Activated CD8-positive, alpha-beta memory T cell treated with anti-CD3 and anti-CD28 coated beads, Interleukin-2, amount 50 U/mL, for 24 hours (primary cell): ENCODE results near the gene AMIGO1.

ENCODE experiments used
- DNase-seq: peaks from one replicate; pipeline ENCODE4 v3.0.0-alpha.2; 2020; ENCODE audit errors: extremely low read depth

AMIGO1 gene

DNA sequence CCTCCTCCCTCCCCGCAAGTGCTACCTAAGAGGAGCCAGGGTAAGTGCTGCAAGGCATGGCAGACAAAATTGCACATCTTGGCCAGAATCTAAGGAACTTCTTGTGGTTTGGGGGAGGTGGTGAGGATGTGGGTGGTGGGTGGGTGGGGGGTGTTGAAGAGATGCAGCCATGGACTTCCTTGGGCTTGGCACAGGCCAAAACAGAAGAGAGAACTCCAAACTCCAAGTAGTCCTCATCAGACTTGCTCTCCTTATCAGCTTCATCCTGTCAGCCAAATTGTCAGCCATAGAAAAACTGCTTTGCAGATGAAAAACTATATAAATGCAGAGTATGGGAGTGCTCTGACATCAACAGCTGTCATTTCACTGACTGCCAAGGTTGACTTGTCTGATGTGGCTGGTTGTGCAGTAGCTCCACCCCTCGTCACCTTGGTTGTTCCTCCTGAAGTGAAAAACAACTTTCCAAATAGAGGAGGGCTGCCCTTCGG is 7.1 kb downstream of the AMIGO1 start:
- DNase-seq: no peak

- DNase-seq: no peak
These were observed 7.7 kb downstream of the AMIGO1 start for GRCh38 chr1:109501644-109502363.

- DNase-seq: no peak
These were observed 8.6 kb downstream of the AMIGO1 start for GRCh38 chr1:109500941-109501381.

DNA sequence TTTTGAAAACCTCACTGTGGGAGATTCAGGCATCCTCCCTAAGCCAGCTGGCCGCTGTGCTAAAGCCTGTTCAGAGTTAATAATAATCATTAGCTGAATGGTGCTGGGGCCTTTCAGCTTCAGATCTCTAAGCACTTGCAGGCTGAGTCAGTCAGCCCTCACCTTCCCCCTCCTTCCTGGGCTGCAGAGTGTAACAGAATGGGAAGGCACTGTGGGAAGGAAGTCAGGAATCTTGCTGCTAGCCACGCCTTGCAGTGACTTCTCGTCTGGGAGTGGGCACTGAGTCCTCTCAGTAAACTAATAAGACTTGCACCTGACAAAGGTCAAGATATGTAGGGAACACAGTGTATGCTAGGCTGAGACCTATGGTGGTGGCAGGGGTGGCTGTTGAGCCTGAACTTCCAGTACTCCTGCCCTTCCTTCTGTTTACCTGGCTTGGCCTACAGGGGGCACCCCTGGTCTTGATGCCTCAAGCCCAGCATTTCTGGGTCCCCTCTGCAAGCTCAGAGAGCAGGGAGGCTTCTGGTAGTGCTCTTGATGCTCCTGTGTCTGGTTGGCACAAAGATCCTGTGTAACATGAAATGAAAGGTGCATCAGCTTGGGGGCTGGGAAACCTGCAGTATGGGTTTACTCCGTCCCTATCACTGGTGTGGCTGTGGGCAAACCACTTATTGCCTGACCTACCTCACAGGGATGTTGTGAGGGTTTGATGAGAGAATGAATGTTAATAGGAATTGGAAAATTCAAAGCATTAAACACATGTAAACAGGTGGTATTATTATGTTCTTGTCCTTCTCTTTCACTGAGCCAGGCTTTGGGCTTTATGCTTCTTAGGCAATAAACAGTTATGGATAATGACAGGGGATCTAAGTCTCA is 9.6 kb downstream of the AMIGO1 start:
- DNase-seq: no peak

GRCh38 chr1:109499081-109499480 is 10.4 kb downstream of the AMIGO1 start:
- no peak for DNase-seq

- DNase-seq: no peak
These were observed 11.2 kb downstream of the AMIGO1 start for GRCh38 chr1:109498161-109498801.

DNA sequence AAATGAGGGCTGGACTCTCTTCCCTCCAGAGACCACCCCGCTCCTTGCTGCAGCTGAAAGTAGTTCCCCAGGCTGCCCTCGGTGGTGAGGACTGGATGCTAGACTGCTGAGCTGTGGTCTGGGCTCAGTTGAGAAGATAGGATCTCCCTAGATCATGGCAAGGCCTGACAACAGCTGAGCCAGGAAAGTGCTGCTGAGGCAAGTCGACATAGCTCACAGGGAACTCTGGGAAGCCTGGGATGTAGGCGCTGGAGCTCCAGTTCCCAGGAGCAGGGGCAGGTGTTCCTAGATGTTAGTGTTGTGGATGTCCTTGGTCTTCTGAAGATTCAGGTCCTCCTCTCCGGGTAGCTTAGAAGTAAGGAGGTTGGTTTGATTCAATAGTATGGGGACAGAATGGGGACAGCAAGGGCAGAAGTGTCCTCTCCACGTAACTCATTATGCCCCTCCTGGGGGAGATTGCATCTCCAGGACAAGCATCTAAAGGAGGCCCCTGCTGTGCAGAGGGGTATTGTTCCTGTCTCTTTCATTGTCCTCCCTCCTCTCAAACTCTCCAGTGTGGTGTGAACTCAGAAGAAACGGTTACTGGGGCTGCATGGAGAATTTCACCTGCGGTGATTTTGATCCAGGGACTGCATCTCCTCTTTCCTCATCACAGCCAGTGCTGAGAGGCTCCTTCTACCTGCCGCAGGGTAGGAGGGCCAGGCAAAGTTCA is 11.9 kb downstream of the AMIGO1 start:
- no peak for DNase-seq

- DNase-seq: no peak
These were observed 13.8 kb downstream of the AMIGO1 start for GRCh38 chr1:109495738-109496137.

GRCh38 chr1:109493805-109494539 is 15.6 kb downstream of the AMIGO1 start, which contains the start of gene CYB561D1:
Gene CYB561D1 (plus strand): TSS chr1:109494094. CDS start chr1:109494140, 46 bp downstream.
- DNase-seq: peak; percentile 71

DNA sequence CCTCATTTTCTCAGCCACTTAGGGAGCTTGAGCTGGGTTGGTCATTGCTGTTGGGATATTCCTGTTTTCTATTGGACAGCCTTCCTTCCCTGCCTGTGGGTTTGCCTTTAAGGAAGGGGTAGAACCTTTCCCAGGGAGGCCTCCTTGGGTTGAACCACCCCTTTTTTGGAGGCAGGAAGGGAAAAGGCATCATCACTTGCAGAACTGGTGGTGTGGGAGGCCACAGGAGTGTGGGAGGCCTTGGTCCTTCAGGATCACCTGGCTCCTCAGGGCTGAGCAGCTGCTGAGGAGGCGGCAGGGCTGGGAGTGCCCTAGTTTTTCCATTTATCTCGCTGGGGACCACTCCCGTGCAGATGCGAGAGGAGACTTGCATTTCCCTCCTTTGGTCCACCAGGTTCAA is 16.3 kb downstream of the AMIGO1 start:
- no peak for DNase-seq

GRCh38 chr1:109492779-109493178 is 16.7 kb downstream of the AMIGO1 start:
- DNase-seq: no peak

GRCh38 chr1:109491372-109491771 is 18.2 kb downstream of the AMIGO1 start:
- no peak for DNase-seq

DNA sequence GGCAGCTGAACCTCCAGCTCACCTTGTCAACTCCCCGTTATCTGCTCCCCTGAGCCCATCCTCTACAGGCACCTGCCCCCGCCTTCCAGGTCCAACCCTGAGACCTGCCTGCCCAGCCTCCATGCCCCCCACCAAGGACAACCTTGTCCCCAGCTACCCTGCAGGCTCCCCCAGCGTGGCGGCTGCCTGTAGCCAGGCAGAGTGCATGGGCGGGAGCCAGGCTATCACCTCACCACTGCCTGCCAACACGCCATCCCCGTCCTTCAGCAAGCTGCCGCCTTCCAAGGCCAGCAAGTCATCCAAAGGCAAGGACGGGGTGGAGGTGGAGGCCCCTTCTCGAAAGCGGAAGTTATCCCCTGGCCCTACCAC is 18.6 kb downstream of the AMIGO1 start:
- DNase-seq: no peak

- peak; percentile 48 for DNase-seq
These were observed 19.2 kb downstream of the AMIGO1 start for GRCh38 chr1:109490029-109490933.

- no peak for DNase-seq
These were observed 20.8 kb downstream of the AMIGO1 start for GRCh38 chr1:109488696-109489095.

GRCh38 chr1:109488201-109488600 is 21.3 kb downstream of the AMIGO1 start:
- no peak for DNase-seq

- DNase-seq: no peak
These were observed 22.3 kb downstream of the AMIGO1 start for GRCh38 chr1:109487261-109487660.

- no peak for DNase-seq
These were observed 24.5 kb downstream of the AMIGO1 start for GRCh38 chr1:109485001-109485400.

- DNase-seq: no peak
These were observed 25.0 kb downstream of the AMIGO1 start for GRCh38 chr1:109484519-109484975.
